Neuronal stem cell (in vitro differentiated cells): ENCODE results near the gene SMC5.

Experiments
- DNase-seq: peaks from one replicate; pipeline ENCODE4 v3.0.0-alpha.2; 2013; ENCODE audit warnings: low spot score
- H2AFZ ChIP-seq: one replicate; pipeline ENCODE4 v1.6.1; 2013; ENCODE audit warnings: mild to moderate bottlenecking, low read length, inconsistent platforms
- H2AK5ac ChIP-seq: 2 replicates; pipeline ENCODE4 v1.6.1; 2013; ENCODE audit warnings: low read depth, mild to moderate bottlenecking, inconsistent platforms, low read length, moderate library complexity, mixed read lengths
- H2BK120ac ChIP-seq: 2 replicates; pipeline ENCODE4 v1.6.1; 2013; ENCODE audit warnings: low read depth, mild to moderate bottlenecking, inconsistent platforms, low read length, moderate library complexity, mixed read lengths
- H2BK12ac ChIP-seq: one replicate; pipeline ENCODE4 v1.6.1; 2013; ENCODE audit warnings: low read length, inconsistent platforms
- H2BK15ac ChIP-seq: 2 replicates; pipeline ENCODE4 v1.6.1; 2013; ENCODE audit warnings: mild to moderate bottlenecking, low read length, inconsistent platforms, mixed read lengths
- H2BK5ac ChIP-seq: one replicate; pipeline ENCODE4 v1.6.1; 2013; ENCODE audit warnings: inconsistent platforms, mild to moderate bottlenecking, low read length, moderate library complexity
- H3K14ac ChIP-seq: one replicate; pipeline ENCODE4 v1.6.1; 2013; ENCODE audit warnings: low read length, inconsistent platforms
- H3K18ac ChIP-seq: 2 replicates; pipeline ENCODE4 v1.6.1; 2013; ENCODE audit warnings: low read length, inconsistent platforms
- H3K23ac ChIP-seq: 2 replicates; pipeline ENCODE4 v1.6.1; 2013; ENCODE audit warnings: low read depth, mild to moderate bottlenecking, mixed read lengths, low read length, inconsistent platforms; ENCODE audit not compliant: poor library complexity
- H3K27ac ChIP-seq: replicated peaks from 3 replicates; pipeline ENCODE4 v1.5.1; 2013; ENCODE audit warnings: low read length, inconsistent platforms
- H3K27me3 ChIP-seq, 3 experiments: 2 replicates each; pipeline ENCODE4 v1.6.1; 2013; ENCODE audit warnings: low read length in 3 of 3, mild to moderate bottlenecking in 2 of 3, inconsistent platforms in 1 of 3, low read depth in 1 of 3, mixed read lengths in 1 of 3, moderate library complexity in 1 of 3; ENCODE audit not compliant: control insufficient read depth in 3 of 3, insufficient read depth in 3 of 3
- H3K36me3 ChIP-seq, 2 donors: replicated peaks in 1 of 2; 2 replicates each; pipeline ENCODE4 v1.6.1; 2013; ENCODE audit warnings: low read length in 2 of 2; ENCODE audit not compliant: control insufficient read depth in 2 of 2, insufficient read depth in 2 of 2
- H3K4ac ChIP-seq: 2 replicates; pipeline ENCODE4 v1.6.1; 2013; ENCODE audit warnings: inconsistent platforms, mild to moderate bottlenecking, low read length, moderate library complexity
- H3K4me1 ChIP-seq, 2 donors: 1 replicate in 1 of 2; 2 replicates in 1 of 2; pipeline ENCODE4 v1.6.1; 2013; ENCODE audit warnings: low read length in 2 of 2, low read depth in 1 of 2; ENCODE audit not compliant: control insufficient read depth in 2 of 2, insufficient read depth in 1 of 2
- H3K4me2 ChIP-seq: one replicate; pipeline ENCODE4 v1.6.1; 2013; ENCODE audit warnings: mild to moderate bottlenecking, low read length, inconsistent platforms; ENCODE audit not compliant: insufficient read depth, poor library complexity, severe bottlenecking
- H3K4me3 ChIP-seq, 2 donors: 2 replicates each; pipeline ENCODE4 v1.5.1; 2013; ENCODE audit warnings: low read length in 2 of 2, mild to moderate bottlenecking in 2 of 2, inconsistent platforms in 1 of 2, moderate library complexity in 1 of 2
- H3K79me1 ChIP-seq: one replicate; pipeline ENCODE4 v1.6.1; 2013; ENCODE audit warnings: low read depth, mild to moderate bottlenecking, inconsistent platforms, low read length, moderate library complexity
- H3K9ac ChIP-seq: one replicate; pipeline ENCODE4 v1.6.1; 2013; ENCODE audit warnings: mild to moderate bottlenecking, low read depth, low read length, inconsistent platforms; ENCODE audit not compliant: poor library complexity
- H3K9me3 ChIP-seq, 2 donors: replicated peaks in 1 of 2; 2 replicates each; pipeline versions ENCODE3 to v1.6.1; 2013; ENCODE audit warnings: low read length in 2 of 2, mild to moderate bottlenecking in 2 of 2, inconsistent platforms in 1 of 2, low read depth in 1 of 2, mixed read lengths in 1 of 2, moderate library complexity in 1 of 2; ENCODE audit not compliant: control insufficient read depth in 2 of 2, insufficient read depth in 1 of 2
- H4K8ac ChIP-seq: one replicate; pipeline ENCODE4 v1.6.1; 2013; ENCODE audit warnings: low read depth, mild to moderate bottlenecking, inconsistent platforms, low read length, moderate library complexity
- H4K91ac ChIP-seq: one replicate; pipeline ENCODE4 v1.6.1; 2013; ENCODE audit warnings: low read length, low read depth, mild to moderate bottlenecking, inconsistent platforms; ENCODE audit not compliant: poor library complexity
- WGBS, 2 donors: extraction: QIAGEN DNeasy Blood & Tissue Kit; methylation state at CpG; one replicate each; pipeline ENCODE4 v1.1.7; 2013; ENCODE audit warnings: missing lambda C conversion rate in 2 of 2, mixed read lengths in 1 of 2; ENCODE audit not compliant: insufficient read length in 2 of 2, insufficient replicate concordance in 1 of 2; ENCODE audit errors: extremely low coverage in 2 of 2; 5-methylcytosine and 5-hydroxymethylcytosine counted together

The SMC5 gene

GRCh38 chr9:70389621-70390266 is 131.0 kb downstream of the SMC5 start:
- Histone ChIP-seq H4K91ac (no peak overlapping the region), H3K18ac (no peak overlapping the region), H3K27ac (no peak overlapping the region), H3K14ac (no peak overlapping the region), H3K79me1 (no peaks in the 10 kb centered on the region), H3K9ac (no peak overlapping the region), H2BK120ac (no peak overlapping the region), H3K23ac (no peak overlapping the region), H3K4ac (no peak overlapping the region), H2BK15ac (no peak overlapping the region), H3K9me3 (no peaks in the 10 kb centered on the region), H2BK5ac (no peak overlapping the region), H2AFZ (no peak overlapping the region), H2BK12ac (no peak overlapping the region), H3K4me2 (no peak overlapping the region), H3K36me3 (no peaks in the 10 kb centered on the region), H3K4me1 (peaks cover 0 to 7% of the 10 kb centered on the region in 2 donors), H2AK5ac (no peak overlapping the region), H4K8ac (no peak overlapping the region), H3K27me3 (peaks cover 0 to 8% (median 2%) of the 10 kb centered on the region in 3 experiments), H3K4me3 (no peak overlapping the region)
- WGBS, 2 donors = no CpG with 5 or more reads among the region's 10 CpGs
- no peak for DNase-seq

- H2BK5ac ChIP-seq = no peak overlapping the region
- H3K27me3 ChIP-seq = peaks cover 0 to 10% (median 2%) of the 10 kb centered on the region in 3 experiments
- no peak overlapping the region for H3K14ac ChIP-seq
- H2BK15ac ChIP-seq = no peak overlapping the region
- no peaks in the 10 kb centered on the region for H3K79me1 ChIP-seq
- no peak overlapping the region for H2BK12ac ChIP-seq
- no peaks in the 10 kb centered on the region for H3K9me3 ChIP-seq
- H3K4me1 ChIP-seq = peaks cover 0 to 7% of the 10 kb centered on the region in 2 donors
- no peak overlapping the region for H3K4me2 ChIP-seq
- DNase-seq = no peak
- no peak overlapping the region for H3K23ac ChIP-seq
- H3K4ac ChIP-seq = no peak overlapping the region
- WGBS, 2 donors = no CpG with 5 or more reads among the region's 2 CpGs
- H3K9ac ChIP-seq = no peak overlapping the region
- no peak overlapping the region for H2AK5ac ChIP-seq
- H3K36me3 ChIP-seq = no peaks in the 10 kb centered on the region
- no peak overlapping the region for H2AFZ ChIP-seq
- H2BK120ac ChIP-seq = no peak overlapping the region
- H4K91ac ChIP-seq = no peak overlapping the region
- no peak overlapping the region for H4K8ac ChIP-seq
- no peak overlapping the region for H3K27ac ChIP-seq
- H3K18ac ChIP-seq = no peak overlapping the region
- H3K4me3 ChIP-seq = no peak overlapping the region
These were observed 132.2 kb downstream of the SMC5 start for GRCh38 chr9:70390933-70391341.

GRCh38 chr9:70392189-70392588 is 133.4 kb downstream of the SMC5 start:
- H3K14ac ChIP-seq = no peak overlapping the region
- no peak overlapping the region for H2BK12ac ChIP-seq
- H3K4me3 ChIP-seq = no peak overlapping the region
- no peak overlapping the region for H2AK5ac ChIP-seq
- WGBS, 2 donors = no CpG with 5 or more reads among the region's 2 CpGs
- H4K91ac ChIP-seq = no peak overlapping the region
- no peak overlapping the region for H3K4ac ChIP-seq
- peaks cover 0 to 7% of the 10 kb centered on the region in 2 donors for H3K4me1 ChIP-seq
- H2BK120ac ChIP-seq = no peak overlapping the region
- H3K9ac ChIP-seq = no peak overlapping the region
- H2AFZ ChIP-seq = no peak overlapping the region
- no peak for DNase-seq
- no peak overlapping the region for H3K23ac ChIP-seq
- no peak overlapping the region for H3K18ac ChIP-seq
- H3K36me3 ChIP-seq = no peaks in the 10 kb centered on the region
- H4K8ac ChIP-seq = no peak overlapping the region
- H3K79me1 ChIP-seq = no peaks in the 10 kb centered on the region
- H3K27me3 ChIP-seq = peaks cover 0 to 10% (median 2%) of the 10 kb centered on the region in 3 experiments
- H2BK5ac ChIP-seq = no peak overlapping the region
- no peaks in the 10 kb centered on the region for H3K9me3 ChIP-seq
- no peak overlapping the region for H3K27ac ChIP-seq
- no peak overlapping the region for H3K4me2 ChIP-seq
- no peak overlapping the region for H2BK15ac ChIP-seq

- Histone ChIP-seq H3K4ac (no peak overlapping the region), H3K36me3 (no peaks in the 10 kb centered on the region), H4K91ac (no peak overlapping the region), H3K18ac (no peak overlapping the region), H3K9me3 (no peaks in the 10 kb centered on the region), H3K14ac (no peak overlapping the region), H2BK15ac (no peak overlapping the region), H3K9ac (no peak overlapping the region), H3K27me3 (peaks cover 0 to 14% (median 2%) of the 10 kb centered on the region in 3 experiments), H2BK120ac (no peak overlapping the region), H2AK5ac (no peak overlapping the region), H2BK5ac (no peak overlapping the region), H3K79me1 (no peaks in the 10 kb centered on the region), H2BK12ac (no peak overlapping the region), H2AFZ (no peak overlapping the region), H3K4me3 (no peak overlapping the region), H3K23ac (no peak overlapping the region), H3K4me1 (peaks cover 0 to 7% of the 10 kb centered on the region in 2 donors), H4K8ac (no peak overlapping the region), H3K4me2 (no peak overlapping the region), H3K27ac (no peak overlapping the region)
- WGBS, 2 donors = no CpG with 5 or more reads among the region's 3 CpGs
- DNase-seq = no peak
These were observed 134.1 kb downstream of the SMC5 start for GRCh38 chr9:70392850-70393249.
